Fibroblast of villous mesenchyme (primary cell): ENCODE measurements around the gene MAPK1IP1L. TPM values are rescaled to one million over a fixed set of nuclear protein-coding genes. Genes with fewer than 3 reads are reported as not detected.

Experiments used
- DNase-seq: peaks from one replicate; pipeline ENCODE4 v3.0.0-alpha.2; 2010; ENCODE audit warnings: low read depth
- H3K4me3 ChIP-seq: 2 replicates; pipeline ENCODE4 v1.5.1; 2011; ENCODE audit warnings: low read depth, mild to moderate bottlenecking, low read length
- CTCF ChIP-seq: IDR thresholded peaks from 2 replicates; pipeline ENCODE4 v1.5.1; 2012; ENCODE audit warnings: low read depth, mild to moderate bottlenecking, low read length; ENCODE audit not compliant: insufficient read depth
- total RNA-seq: library from RNA; depleted of rRNA; stranded (reverse); fragments of >200 nt; gene quantifications from 2 replicates; pipeline ENCODE4 v1.2.3, GENCODE V29; 2012

Gene MAPK1IP1L
- total RNA-seq, 1 donor, result 49.2 TPM

GRCh38 chr14:55114720-55115119 lies 63.3 kb downstream of the MAPK1IP1L start:
- no peak for TF ChIP-seq CTCF
- no peak for DNase-seq
- no peak overlapping the region for H3K4me3 ChIP-seq

DNA sequence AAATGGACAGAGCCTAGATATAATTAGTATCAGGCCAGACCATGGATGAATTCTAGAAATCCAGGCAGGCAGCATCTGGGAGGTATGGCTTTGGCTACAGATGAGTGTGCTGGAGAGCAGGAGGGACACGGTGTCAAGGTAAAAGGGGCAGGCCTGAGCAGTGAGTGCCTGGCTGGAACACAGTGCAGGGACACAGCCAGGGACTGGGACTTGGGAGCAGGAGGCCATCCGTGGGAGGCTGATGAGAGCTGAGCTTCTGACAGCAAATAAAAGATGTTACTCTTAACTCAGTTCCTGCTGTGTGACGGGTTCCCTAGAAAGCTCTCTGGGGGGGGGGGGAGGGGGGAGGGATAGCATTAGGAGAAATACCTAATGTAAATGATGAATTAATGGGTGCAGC lies 64.0 kb downstream of the MAPK1IP1L start:
- no peak for TF ChIP-seq CTCF
- DNase-seq, result no peak
- H3K4me3 ChIP-seq, result no peak overlapping the region

GRCh38 chr14:55115861-55116245 lies 64.4 kb downstream of the MAPK1IP1L start:
- no peak for TF ChIP-seq CTCF
- DNase-seq, result no peak
- H3K4me3 ChIP-seq, result no peak overlapping the region

DNA sequence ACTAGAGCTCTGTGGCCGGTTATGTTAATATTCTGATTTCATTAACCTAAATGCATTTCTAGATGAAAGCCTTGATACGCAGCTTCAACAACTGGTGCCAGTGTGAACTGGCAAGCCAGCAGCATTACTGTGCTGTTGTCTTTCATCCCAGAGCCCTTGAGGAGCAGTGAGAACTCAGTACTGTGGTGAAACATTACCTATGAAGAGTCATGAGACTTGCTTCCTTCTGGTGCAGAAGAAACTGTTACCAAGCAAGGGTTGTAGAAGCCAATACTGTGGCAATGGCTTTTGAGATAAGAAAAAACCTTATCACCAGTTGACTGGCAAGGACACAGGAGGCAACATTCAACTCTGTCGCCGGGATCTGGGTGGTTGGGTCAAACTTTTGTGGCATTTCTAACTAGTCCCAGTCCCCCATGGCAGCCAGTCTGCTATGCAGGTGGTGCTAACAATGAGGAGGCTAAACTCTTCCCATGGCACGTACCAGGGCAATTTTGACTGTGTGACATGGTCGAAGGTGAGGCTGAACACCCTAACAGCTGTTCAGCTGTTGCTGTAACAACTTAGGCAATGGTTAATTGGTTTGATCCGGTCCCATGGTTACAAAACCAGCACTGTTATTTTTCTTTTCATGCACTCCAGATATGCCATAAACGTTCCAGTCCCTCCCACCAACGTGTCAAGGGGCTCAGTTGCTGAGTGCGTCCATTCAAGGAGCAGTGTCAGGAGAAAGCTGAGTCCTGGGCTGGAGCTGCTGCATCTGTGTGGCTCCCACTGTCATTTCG lies 65.0 kb downstream of the MAPK1IP1L start:
- no peak for DNase-seq
- H3K4me3 ChIP-seq, result no peak overlapping the region
- no peak for TF ChIP-seq CTCF

DNA sequence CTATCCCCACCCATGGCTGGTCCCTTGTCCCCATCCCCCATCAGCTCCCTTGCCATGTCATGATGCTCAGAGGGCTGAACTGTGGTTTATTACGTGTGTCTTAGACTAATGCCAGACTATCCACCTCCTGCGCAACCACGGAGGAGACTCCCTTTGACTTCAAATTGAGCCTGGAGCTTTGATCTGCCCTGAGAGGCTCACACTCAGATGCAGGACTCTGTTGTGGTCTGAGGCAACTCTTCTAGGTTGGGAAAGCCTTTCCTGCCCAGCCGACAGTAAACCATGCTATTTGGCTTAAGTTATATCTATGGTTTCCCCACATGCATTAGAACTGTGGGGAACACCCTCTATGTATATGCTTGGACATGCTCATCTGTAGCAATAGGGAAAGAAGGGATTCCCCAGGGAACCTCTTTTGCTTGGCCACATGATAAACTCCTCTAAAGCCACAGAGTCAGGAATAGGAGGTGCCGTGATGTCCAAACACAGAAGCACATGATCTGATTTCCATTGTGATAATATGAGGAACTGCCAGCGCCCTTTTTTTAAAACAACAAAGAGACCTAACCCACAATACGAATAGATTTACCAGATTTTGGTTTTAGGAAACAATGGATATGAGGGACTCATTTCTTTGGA lies 66.5 kb downstream of the MAPK1IP1L start:
- DNase-seq, result peak; percentile 91

GRCh38 chr14:55118761-55119160 lies 67.3 kb downstream of the MAPK1IP1L start:
- no peak for DNase-seq
- no peak for TF ChIP-seq CTCF
- H3K4me3 ChIP-seq, result no peak overlapping the region

More for the DNA sequence above, 66.5 kb downstream of the MAPK1IP1L start:
- TF ChIP-seq CTCF, result no peak
- H3K4me3 ChIP-seq, result no peak overlapping the region

Other genes with a start within 250 kb of the MAPK1IP1L start
- 2.3 and 9.1 TPM in 2 replicates for gene GCH1, start 148.8 kb upstream of the MAPK1IP1L start, total RNA-seq
- gene WDHD1, start 24.5 kb upstream of the MAPK1IP1L start, total RNA-seq, result 9.0 and 14.2 TPM in 2 replicates
- gene SOCS4, start 24.4 kb upstream of the MAPK1IP1L start, total RNA-seq, result 16.1 and 26.8 TPM in 2 replicates
- 120 and 198 TPM in 2 replicates for gene LGALS3, start 77.6 kb downstream of the MAPK1IP1L start, total RNA-seq
- gene DLGAP5, start 139.9 kb downstream of the MAPK1IP1L start, total RNA-seq, result 17.4 and 35.0 TPM in 2 replicates
- gene FBXO34, start 219.8 kb downstream of the MAPK1IP1L start, total RNA-seq, result 24.2 and 28.9 TPM in 2 replicates